ENCODE results near the gene SORBS1.

The SORBS1 gene

GRCh38 chr10:95422233-95422632, 138.9 kb downstream of the SORBS1 start:
- no peak for DNase-seq
- TF ChIP-seq GATA1 (IDR thresholded peaks at IDR 0.05; ENCODE audit: low read depth, low read length), result no peak
- no peak for TF ChIP-seq POLR2A (IDR thresholded peaks at IDR 0.05; ENCODE audit: low read length)

- TF ChIP-seq GATA1 (IDR thresholded peaks at IDR 0.05; ENCODE audit: low read depth, low read length) (no peak), POLR2A (IDR thresholded peaks at IDR 0.05; ENCODE audit: low read length) (no peak)
- DNase-seq, result no peak
These were observed 139.4 kb downstream of the SORBS1 start for GRCh38 chr10:95421782-95422181.

- TF ChIP-seq GATA1 (IDR thresholded peaks at IDR 0.05; ENCODE audit: low read depth, low read length) (no peak), POLR2A (IDR thresholded peaks at IDR 0.05; ENCODE audit: low read length) (no peak)
- no peak for DNase-seq
These were observed 141.8 kb downstream of the SORBS1 start for GRCh38 chr10:95419399-95419798.

- TF ChIP-seq POLR2A (IDR thresholded peaks at IDR 0.05; ENCODE audit: low read length) (no peak), GATA1 (IDR thresholded peaks at IDR 0.05; ENCODE audit: low read depth, low read length) (no peak)
These were observed 144.2 kb downstream of the SORBS1 start for GRCh38 chr10:95416973-95417372.

GRCh38 chr10:95416270-95416669, 144.9 kb downstream of the SORBS1 start:
- no peak for DNase-seq
- no peak for TF ChIP-seq GATA1 (IDR thresholded peaks at IDR 0.05; ENCODE audit: low read depth, low read length)
- TF ChIP-seq POLR2A (IDR thresholded peaks at IDR 0.05; ENCODE audit: low read length), result no peak

More at GRCh38 chr10:95416973-95417372, 144.2 kb downstream of the SORBS1 start:
- DNase-seq, result no peak

GRCh38 chr10:95415621-95416031, 145.5 kb downstream of the SORBS1 start:
- TF ChIP-seq GATA1 (IDR thresholded peaks at IDR 0.05; ENCODE audit: low read depth, low read length) (no peak), POLR2A (IDR thresholded peaks at IDR 0.05; ENCODE audit: low read length) (no peak)
- no peak for DNase-seq

- DNase-seq, result no peak
- no peak for TF ChIP-seq POLR2A (IDR thresholded peaks at IDR 0.05; ENCODE audit: low read length)
- TF ChIP-seq GATA1 (IDR thresholded peaks at IDR 0.05; ENCODE audit: low read depth, low read length), result no peak
These were observed 146.2 kb downstream of the SORBS1 start for GRCh38 chr10:95414844-95415485.

GRCh38 chr10:95414016-95414830, 146.9 kb downstream of the SORBS1 start:
- DNase-seq, result no peak
- TF ChIP-seq GATA1 (IDR thresholded peaks at IDR 0.05; ENCODE audit: low read depth, low read length), result no peak
- no peak for TF ChIP-seq POLR2A (IDR thresholded peaks at IDR 0.05; ENCODE audit: low read length)

- DNase-seq, result no peak
- TF ChIP-seq POLR2A (IDR thresholded peaks at IDR 0.05; ENCODE audit: low read length), result no peak
- no peak for TF ChIP-seq GATA1 (IDR thresholded peaks at IDR 0.05; ENCODE audit: low read depth, low read length)
These were observed 147.6 kb downstream of the SORBS1 start for GRCh38 chr10:95413588-95413987.

GRCh38 chr10:95411635-95412034, 149.5 kb downstream of the SORBS1 start:
- TF ChIP-seq GATA1 (IDR thresholded peaks at IDR 0.05; ENCODE audit: low read depth, low read length), result no peak
- no peak for TF ChIP-seq POLR2A (IDR thresholded peaks at IDR 0.05; ENCODE audit: low read length)
- peak in 1 of 2 experiments; percentile 6 for DNase-seq

- TF ChIP-seq POLR2A (IDR thresholded peaks at IDR 0.05; ENCODE audit: low read length), result no peak
- TF ChIP-seq GATA1 (IDR thresholded peaks at IDR 0.05; ENCODE audit: low read depth, low read length), result no peak
- DNase-seq, result no peak
These were observed 151.9 kb downstream of the SORBS1 start for GRCh38 chr10:95408983-95409873.

- TF ChIP-seq POLR2A (IDR thresholded peaks at IDR 0.05; ENCODE audit: low read length) (no peak), GATA1 (IDR thresholded peaks at IDR 0.05; ENCODE audit: low read depth, low read length) (no peak)
- DNase-seq, result no peak
These were observed 152.8 kb downstream of the SORBS1 start for GRCh38 chr10:95408148-95408960.

GRCh38 chr10:95407546-95407945, 153.6 kb downstream of the SORBS1 start:
- TF ChIP-seq GATA1 (IDR thresholded peaks at IDR 0.05; ENCODE audit: low read depth, low read length) (no peak), POLR2A (IDR thresholded peaks at IDR 0.05; ENCODE audit: low read length) (no peak)
- no peak for DNase-seq
